ENCODE data around the gene ACOT11. TPM values are rescaled to one million over a fixed set of nuclear protein-coding genes. Genes with fewer than 3 reads are reported as not detected.

The ACOT11 gene
- total RNA-seq, 1 donor from 2014 or later, result 0.35 TPM

GRCh38 chr1:54551891-54552290, 3.9 kb downstream of the ACOT11 start:
- TF ChIP-seq CTCF (IDR thresholded peaks at IDR 0.05), result no peak
- H3K27me3 Mint-ChIP-seq (ENCODE audit: unreplicated experiment), result peaks cover 2% of the 10 kb centered on the region
- H3K36me3 Mint-ChIP-seq (ENCODE audit: unreplicated experiment), result no peaks in the 10 kb centered on the region
- peaks cover 9% of the 10 kb centered on the region for H3K9me3 Mint-ChIP-seq (ENCODE audit: unreplicated experiment)
- no peak for DNase-seq (ENCODE audit: extremely low spot score, unreplicated experiment)
- H3K27ac Mint-ChIP-seq (ENCODE audit: unreplicated experiment), result no peak overlapping the region
- H3K4me3 Mint-ChIP-seq (ENCODE audit: unreplicated experiment), result no peak overlapping the region
- no peaks in the 10 kb centered on the region for H3K4me1 Mint-ChIP-seq (ENCODE audit: unreplicated experiment)

- Mint-ChIP-seq H3K4me1 (ENCODE audit: unreplicated experiment) (no peaks in the 10 kb centered on the region), H3K4me3 (ENCODE audit: unreplicated experiment) (no peak overlapping the region), H3K27ac (ENCODE audit: unreplicated experiment) (no peak overlapping the region), H3K27me3 (ENCODE audit: unreplicated experiment) (peaks cover 4% of the 10 kb centered on the region), H3K9me3 (ENCODE audit: unreplicated experiment) (peaks cover 9% of the 10 kb centered on the region), H3K36me3 (ENCODE audit: unreplicated experiment) (no peaks in the 10 kb centered on the region)
- TF ChIP-seq CTCF (IDR thresholded peaks at IDR 0.05), result no peak
- no peak for DNase-seq (ENCODE audit: extremely low spot score, unreplicated experiment)
These were observed 5.7 kb downstream of the ACOT11 start for GRCh38 chr1:54553602-54554313.

GRCh38 chr1:54556110-54556509, 8.1 kb downstream of the ACOT11 start:
- Mint-ChIP-seq H3K9me3 (ENCODE audit: unreplicated experiment) (peaks cover 9% of the 10 kb centered on the region), H3K4me1 (ENCODE audit: unreplicated experiment) (no peaks in the 10 kb centered on the region), H3K27me3 (ENCODE audit: unreplicated experiment) (peaks cover 4% of the 10 kb centered on the region), H3K4me3 (ENCODE audit: unreplicated experiment) (no peak overlapping the region), H3K36me3 (ENCODE audit: unreplicated experiment) (no peaks in the 10 kb centered on the region), H3K27ac (ENCODE audit: unreplicated experiment) (no peak overlapping the region)
- no peak for DNase-seq (ENCODE audit: extremely low spot score, unreplicated experiment)
- TF ChIP-seq CTCF (IDR thresholded peaks at IDR 0.05), result no peak

- Mint-ChIP-seq H3K9me3 (ENCODE audit: unreplicated experiment) (peaks cover 9% of the 10 kb centered on the region), H3K27me3 (ENCODE audit: unreplicated experiment) (peaks cover 4% of the 10 kb centered on the region), H3K4me3 (ENCODE audit: unreplicated experiment) (no peak overlapping the region), H3K4me1 (ENCODE audit: unreplicated experiment) (no peaks in the 10 kb centered on the region), H3K36me3 (ENCODE audit: unreplicated experiment) (no peaks in the 10 kb centered on the region), H3K27ac (ENCODE audit: unreplicated experiment) (no peak overlapping the region)
- no peak for TF ChIP-seq CTCF (IDR thresholded peaks at IDR 0.05)
- DNase-seq (ENCODE audit: extremely low spot score, unreplicated experiment), result no peak
These were observed 9.8 kb downstream of the ACOT11 start for GRCh38 chr1:54557671-54558355.

- TF ChIP-seq CTCF (IDR thresholded peaks at IDR 0.05), result no peak
- Mint-ChIP-seq H3K27ac (ENCODE audit: unreplicated experiment) (no peak overlapping the region), H3K9me3 (ENCODE audit: unreplicated experiment) (peaks cover 9% of the 10 kb centered on the region), H3K4me3 (ENCODE audit: unreplicated experiment) (no peak overlapping the region), H3K27me3 (ENCODE audit: unreplicated experiment) (peaks cover 4% of the 10 kb centered on the region), H3K36me3 (ENCODE audit: unreplicated experiment) (no peaks in the 10 kb centered on the region), H3K4me1 (ENCODE audit: unreplicated experiment) (no peaks in the 10 kb centered on the region)
- DNase-seq (ENCODE audit: extremely low spot score, unreplicated experiment), result no peak
These were observed 10.5 kb downstream of the ACOT11 start for GRCh38 chr1:54558434-54559030.

Data from osteocyte (in vitro differentiated cells).